HG03432 (cell line): ENCODE results near the gene SORCS3.

Experiments used
- ATAC-seq: cut with Tn5 transposase; IDR thresholded peaks from one replicate; pipeline ENCODE4 v1.9.1; 2021; ENCODE audit warnings: mild to moderate bottlenecking, moderate library complexity; ENCODE audit not compliant: unreplicated experiment

Gene SORCS3

GRCh38 chr10:105243825-105244224 lies 602.7 kb downstream of the SORCS3 start:
- no peak for ATAC-seq

- ATAC-seq, result no peak
Measured at GRCh38 chr10:105247831-105248499, 606.9 kb downstream of the SORCS3 start.

GRCh38 chr10:105252911-105253310 lies 611.8 kb downstream of the SORCS3 start:
- ATAC-seq, result no peak

- no peak for ATAC-seq
Measured at GRCh38 chr10:105253515-105254212, 612.6 kb downstream of the SORCS3 start.

GRCh38 chr10:105258036-105258673 lies 617.1 kb downstream of the SORCS3 start:
- no peak for ATAC-seq

GRCh38 chr10:105258674-105259065 lies 617.6 kb downstream of the SORCS3 start:
- ATAC-seq, result no peak

GRCh38 chr10:105259201-105259600 lies 618.1 kb downstream of the SORCS3 start:
- ATAC-seq, result no peak

- no peak for ATAC-seq
Measured at GRCh38 chr10:105262666-105263065, 621.6 kb downstream of the SORCS3 start.

- no peak for ATAC-seq
Measured at GRCh38 chr10:105266966-105267539, 626.0 kb downstream of the SORCS3 start.

- ATAC-seq, result no peak
Measured at GRCh38 chr10:105268961-105269360, 627.9 kb downstream of the SORCS3 start.

GRCh38 chr10:105269689-105270088 lies 628.6 kb downstream of the SORCS3 start:
- ATAC-seq, result no peak

- ATAC-seq, result no peak
Measured at GRCh38 chr10:105274556-105275070, 633.5 kb downstream of the SORCS3 start.

GRCh38 chr10:105278439-105278838 lies 637.3 kb downstream of the SORCS3 start:
- no peak for ATAC-seq

- no peak for ATAC-seq
Measured at GRCh38 chr10:105279101-105279500, 638.0 kb downstream of the SORCS3 start.

GRCh38 chr10:105280895-105281294 lies 639.8 kb downstream of the SORCS3 start:
- ATAC-seq, result no peak

- no peak for ATAC-seq
Measured at GRCh38 chr10:105284476-105285215, 643.6 kb downstream of the SORCS3 start.

GRCh38 chr10:105288026-105288425 lies 646.9 kb downstream of the SORCS3 start:
- ATAC-seq, result no peak

- no peak for ATAC-seq
Measured at GRCh38 chr10:105288613-105289012, 647.5 kb downstream of the SORCS3 start.

GRCh38 chr10:105291571-105291970 lies 650.5 kb downstream of the SORCS3 start:
- no peak for ATAC-seq

GRCh38 chr10:105292236-105292635 lies 651.1 kb downstream of the SORCS3 start:
- no peak for ATAC-seq
